Activated CD8-positive, alpha-beta T cell treated with anti-CD3 and anti-CD28 coated beads, Interleukin-2, amount 10 ng/mL, durations not matched to agents 7 days and 5 days (primary cell): ENCODE data around the gene CD36. TPM values are rescaled to one million over a fixed set of nuclear protein-coding genes. Genes with fewer than 3 reads are reported as not detected.

Experiments
- ATAC-seq: fragments of 150-1000 bp; cut with Tn5 transposase; one replicate; pipeline ENCODE4 v1.10.0; 2021; ENCODE audit warnings: moderate library complexity
- CTCF ChIA-PET: fragments of 350-600 bp; sonication (Branson Sonifier 250); formaldehyde crosslinking; loops from one replicate; lab custom pipeline; 2021; ENCODE audit warnings: antibody characterized with exemption; lab: Charles Lee
- POLR2A ChIA-PET: fragments of 350-600 bp; sonication (Branson Sonifier 250); formaldehyde crosslinking; loops from one replicate; lab custom pipeline; 2021; ENCODE audit warnings: antibody characterized with exemption; lab: Charles Lee
- DNase-seq: peaks from one replicate; pipeline ENCODE4 v3.0.0-alpha.2; 2020
- H3K27ac Mint-ChIP-seq: one replicate; pipeline ENCODE4 v1.8.0; 2021; ENCODE audit warnings: mild to moderate bottlenecking, mixed read lengths
- H3K27me3 Mint-ChIP-seq: one replicate; pipeline ENCODE4 v1.8.0; 2021; ENCODE audit warnings: low read depth, mixed read lengths
- H3K36me3 Mint-ChIP-seq: one replicate; pipeline ENCODE4 v1.8.0; 2021; ENCODE audit warnings: low read depth, mixed read lengths
- H3K4me1 Mint-ChIP-seq: one replicate; pipeline ENCODE4 v1.8.0; 2021; ENCODE audit warnings: low read depth, mixed read lengths
- H3K4me3 Mint-ChIP-seq: one replicate; pipeline ENCODE4 v1.8.0; 2021; ENCODE audit warnings: mild to moderate bottlenecking, mixed read lengths
- H3K9me3 Mint-ChIP-seq: one replicate; pipeline ENCODE4 v1.8.0; 2022; ENCODE audit warnings: mixed read lengths; ENCODE audit not compliant: insufficient read depth
- total RNA-seq, 2 experiments: library from RNA; stranded (reverse); gene quantifications; one replicate each; pipeline ENCODE4 v1.2.3, GENCODE V29; 2021

Gene CD36
- total RNA-seq, 2 experiments from 2014 or later: not detected

DNA sequence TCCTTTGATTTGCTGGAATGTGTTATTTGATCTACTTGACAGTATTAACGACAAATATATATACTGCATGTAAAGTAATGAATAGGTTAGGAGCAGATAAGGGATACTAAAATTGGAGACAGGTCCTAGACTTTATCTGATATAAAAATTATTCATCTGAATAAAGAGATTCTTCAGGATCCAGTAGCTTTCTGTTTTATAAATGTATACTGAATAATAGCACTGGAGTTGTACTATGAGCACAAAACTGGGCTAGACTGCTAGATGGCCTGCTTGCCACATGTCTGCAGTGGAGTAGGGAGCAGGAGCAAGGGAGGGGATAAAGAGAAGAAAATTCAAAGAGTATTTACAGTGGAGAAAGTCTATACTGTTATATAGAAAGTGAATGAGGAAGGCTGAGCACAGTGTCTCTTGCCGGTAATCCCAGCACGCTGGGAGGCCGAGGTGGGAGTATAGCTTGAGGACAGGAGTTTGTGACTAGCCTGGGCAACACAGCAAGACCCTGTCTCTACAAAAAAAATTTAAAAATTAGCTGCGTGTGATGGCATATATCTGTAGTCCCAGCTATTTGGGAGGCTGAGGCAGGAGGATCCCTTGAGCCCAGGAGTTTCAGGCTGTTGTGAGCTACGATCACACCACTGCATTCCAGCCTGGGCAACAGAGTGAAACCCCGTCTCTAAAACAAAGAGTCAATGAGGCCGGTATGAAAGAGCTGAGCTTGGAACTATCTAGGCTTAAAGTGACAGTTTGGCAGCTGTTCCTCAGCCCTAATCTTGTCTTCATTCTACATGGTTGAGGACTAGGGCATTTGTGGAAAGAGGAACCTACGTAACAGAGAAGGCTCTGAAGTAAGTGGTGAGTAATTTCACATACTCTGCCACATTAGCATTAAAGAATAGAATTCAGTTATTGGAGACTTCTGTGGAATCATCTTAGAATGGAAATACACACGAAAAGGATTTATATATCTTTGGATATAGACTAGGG lies 41.8 kb downstream of the CD36 start:
- H3K27me3 Mint-ChIP-seq: no peaks in the 10 kb centered on the region
- ATAC-seq (no peak), DNase-seq (no peak)
- H3K4me3 Mint-ChIP-seq: no peak overlapping the region
- H3K27ac Mint-ChIP-seq: no peak overlapping the region
- POLR2A ChIA-PET: no interaction called here
- CTCF ChIA-PET: no interaction called here
- H3K4me1 Mint-ChIP-seq: no peaks in the 10 kb centered on the region
- H3K9me3 Mint-ChIP-seq: no peaks in the 10 kb centered on the region
- no peaks in the 10 kb centered on the region for H3K36me3 Mint-ChIP-seq

- Mint-ChIP-seq H3K4me3 (no peak overlapping the region), H3K36me3 (no peaks in the 10 kb centered on the region), H3K4me1 (no peaks in the 10 kb centered on the region), H3K27ac (no peak overlapping the region), H3K9me3 (no peaks in the 10 kb centered on the region), H3K27me3 (no peaks in the 10 kb centered on the region)
- CTCF ChIA-PET: interaction anchor here (0.9 kb wide), 1 partner anchor 23 kb away, joined by 3 read pairs; no protein-coding TSS in a partner anchor
- POLR2A ChIA-PET: no interaction called here
- DNase-seq (no peak), ATAC-seq (no peak)
Measured at GRCh38 chr7:80681272-80681885, 42.9 kb downstream of the CD36 start.

DNA sequence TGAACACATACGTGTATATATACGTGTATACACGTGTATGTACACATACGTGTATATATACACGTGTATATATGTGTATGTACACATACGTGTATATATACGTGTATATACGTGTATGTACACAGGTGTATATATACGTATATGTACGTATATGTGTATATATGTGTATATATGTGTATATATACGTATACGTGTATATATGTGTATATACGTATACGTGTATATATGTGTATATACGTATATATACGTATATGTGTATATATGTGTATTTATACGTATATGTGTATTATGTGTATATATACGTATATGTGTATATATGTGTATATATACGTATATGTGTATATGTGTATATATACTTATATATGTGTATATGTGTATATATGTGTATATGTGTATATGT lies 44.3 kb downstream of the CD36 start:
- no peak overlapping the region for H3K27ac Mint-ChIP-seq
- H3K27me3 Mint-ChIP-seq: no peaks in the 10 kb centered on the region
- CTCF ChIA-PET: no interaction called here
- POLR2A ChIA-PET: no interaction called here
- H3K36me3 Mint-ChIP-seq: no peaks in the 10 kb centered on the region
- no peak overlapping the region for H3K4me3 Mint-ChIP-seq
- ATAC-seq (no peak), DNase-seq (no peak)
- H3K4me1 Mint-ChIP-seq: no peaks in the 10 kb centered on the region
- H3K9me3 Mint-ChIP-seq: no peaks in the 10 kb centered on the region

GRCh38 chr7:80686576-80686975 lies 48.1 kb downstream of the CD36 start:
- Mint-ChIP-seq H3K27me3 (no peaks in the 10 kb centered on the region), H3K4me1 (no peaks in the 10 kb centered on the region), H3K36me3 (no peaks in the 10 kb centered on the region), H3K27ac (no peak overlapping the region), H3K4me3 (no peak overlapping the region), H3K9me3 (no peaks in the 10 kb centered on the region)
- ATAC-seq (no peak), DNase-seq (no peak)
- CTCF ChIA-PET: no interaction called here
- POLR2A ChIA-PET: no interaction called here

DNA sequence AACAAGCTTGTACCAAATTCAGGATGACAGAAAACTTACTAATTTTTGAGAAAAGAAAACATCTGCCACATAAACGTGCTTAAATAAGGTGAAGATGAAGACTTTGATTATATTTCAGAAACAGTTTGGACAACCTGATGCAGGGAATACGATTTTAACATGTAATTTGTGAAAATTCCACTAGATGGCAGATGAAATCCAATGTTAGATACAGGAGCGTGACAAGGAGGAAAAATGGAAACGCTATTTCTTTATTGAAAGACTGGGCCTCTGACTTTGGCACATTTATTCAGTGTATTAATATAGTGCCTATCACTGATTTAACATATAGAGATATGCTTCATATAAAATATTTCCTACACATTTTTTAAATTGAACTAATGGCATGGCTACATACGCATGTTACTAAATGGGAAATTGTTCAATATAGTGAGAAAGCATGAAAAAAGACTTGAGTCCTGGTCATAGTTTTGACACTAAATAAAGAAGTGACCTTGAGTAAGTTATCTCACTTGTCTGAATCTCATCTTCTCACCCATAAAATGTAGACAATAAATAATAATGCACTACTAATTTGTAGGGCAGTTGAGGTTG lies 60.7 kb downstream of the CD36 start:
- Mint-ChIP-seq H3K4me3 (no peak overlapping the region), H3K9me3 (no peaks in the 10 kb centered on the region), H3K36me3 (no peaks in the 10 kb centered on the region), H3K4me1 (no peaks in the 10 kb centered on the region), H3K27me3 (no peaks in the 10 kb centered on the region), H3K27ac (no peak overlapping the region)
- POLR2A ChIA-PET: no interaction called here
- no peak for DNase-seq
- ATAC-seq: no peak
- CTCF ChIA-PET: interaction anchor here (0.7 kb wide), 1 partner anchor 770 kb away, joined by 3 read pairs; no protein-coding TSS in a partner anchor

DNA sequence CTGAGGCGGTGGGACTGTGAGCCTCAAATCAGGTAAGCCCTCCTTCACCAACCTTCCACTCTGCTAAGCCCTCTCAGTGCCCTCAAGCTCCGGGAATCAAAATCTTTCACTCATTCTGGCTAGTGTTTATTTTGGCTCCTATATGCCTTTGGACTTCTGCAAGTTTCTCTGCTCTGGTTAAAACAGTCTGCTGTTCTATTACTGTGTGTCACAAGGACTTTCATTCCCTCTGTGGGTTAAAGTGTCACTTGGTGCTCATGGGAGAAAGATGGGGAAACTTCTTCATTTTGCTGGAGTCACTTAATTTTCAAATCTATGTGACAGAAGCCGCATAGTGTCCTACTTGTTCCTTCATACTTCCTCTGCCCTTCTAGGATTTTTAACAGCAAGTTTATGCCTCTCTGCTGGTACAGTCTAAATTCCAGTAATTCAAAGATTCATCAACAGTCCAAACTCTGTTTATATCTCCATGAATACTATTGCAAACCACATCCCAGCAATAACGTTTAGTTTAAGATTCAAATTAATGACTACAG lies 61.3 kb downstream of the CD36 start:
- no peaks in the 10 kb centered on the region for H3K36me3 Mint-ChIP-seq
- no peak overlapping the region for H3K27ac Mint-ChIP-seq
- H3K27me3 Mint-ChIP-seq: no peaks in the 10 kb centered on the region
- DNase-seq (no peak), ATAC-seq (no peak)
- ChIA-PET POLR2A (no interaction called here), CTCF (no interaction called here)
- H3K4me1 Mint-ChIP-seq: no peaks in the 10 kb centered on the region
- no peaks in the 10 kb centered on the region for H3K9me3 Mint-ChIP-seq
- no peak overlapping the region for H3K4me3 Mint-ChIP-seq

- CTCF ChIA-PET: no interaction called here
- H3K4me1 Mint-ChIP-seq: no peaks in the 10 kb centered on the region
- H3K27me3 Mint-ChIP-seq: no peaks in the 10 kb centered on the region
- H3K36me3 Mint-ChIP-seq: no peaks in the 10 kb centered on the region
- H3K9me3 Mint-ChIP-seq: no peaks in the 10 kb centered on the region
- no peak for ATAC-seq
- no peak overlapping the region for H3K27ac Mint-ChIP-seq
- POLR2A ChIA-PET: no interaction called here
- no peak for DNase-seq
- no peak overlapping the region for H3K4me3 Mint-ChIP-seq
Measured at GRCh38 chr7:80703272-80703671, 64.8 kb downstream of the CD36 start.

GRCh38 chr7:80705130-80705781 lies 66.8 kb downstream of the CD36 start:
- DNase-seq: no peak
- Mint-ChIP-seq H3K4me1 (no peaks in the 10 kb centered on the region), H3K27me3 (no peaks in the 10 kb centered on the region), H3K27ac (no peak overlapping the region), H3K9me3 (no peaks in the 10 kb centered on the region), H3K4me3 (no peak overlapping the region), H3K36me3 (no peaks in the 10 kb centered on the region)
- ChIA-PET CTCF (no interaction called here), POLR2A (no interaction called here)
- ATAC-seq: no peak

DNA sequence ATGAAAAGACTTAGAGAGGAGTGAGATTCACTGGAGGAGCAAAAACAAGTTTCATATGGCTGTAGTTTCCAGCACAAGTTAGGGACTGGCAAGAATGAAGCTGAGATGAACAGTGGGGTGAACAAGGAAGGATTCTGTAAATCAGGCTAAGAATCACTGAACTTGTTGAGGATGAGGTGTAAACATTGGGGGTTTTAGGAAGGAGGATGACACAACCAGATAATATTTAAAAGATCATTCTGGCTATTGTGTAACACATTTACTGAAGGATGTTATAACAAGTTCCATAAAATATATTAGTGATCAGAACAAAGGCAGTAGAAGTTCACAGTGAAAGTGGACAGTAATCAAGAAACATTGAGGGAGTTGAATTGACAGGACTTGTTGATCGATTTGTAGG lies 68.9 kb downstream of the CD36 start:
- ChIA-PET POLR2A (no interaction called here), CTCF (no interaction called here)
- no peak overlapping the region for H3K27ac Mint-ChIP-seq

GRCh38 chr7:80708123-80708522 lies 69.7 kb downstream of the CD36 start:
- Mint-ChIP-seq H3K36me3 (no peaks in the 10 kb centered on the region), H3K27ac (no peak overlapping the region), H3K27me3 (no peaks in the 10 kb centered on the region), H3K9me3 (no peaks in the 10 kb centered on the region), H3K4me3 (no peak overlapping the region), H3K4me1 (no peaks in the 10 kb centered on the region)
- ChIA-PET CTCF (no interaction called here), POLR2A (no interaction called here)
- DNase-seq (no peak), ATAC-seq (no peak)

More for the DNA sequence above, 68.9 kb downstream of the CD36 start:
- ATAC-seq (no peak), DNase-seq (no peak)
- H3K36me3 Mint-ChIP-seq: no peaks in the 10 kb centered on the region
- no peak overlapping the region for H3K4me3 Mint-ChIP-seq
- no peaks in the 10 kb centered on the region for H3K9me3 Mint-ChIP-seq
- no peaks in the 10 kb centered on the region for H3K27me3 Mint-ChIP-seq
- H3K4me1 Mint-ChIP-seq: no peaks in the 10 kb centered on the region

GRCh38 chr7:80711531-80711930 lies 73.1 kb downstream of the CD36 start:
- DNase-seq (no peak), ATAC-seq (no peak)
- no peaks in the 10 kb centered on the region for H3K4me1 Mint-ChIP-seq
- no peaks in the 10 kb centered on the region for H3K36me3 Mint-ChIP-seq
- ChIA-PET POLR2A (no interaction called here), CTCF (no interaction called here)
- no peaks in the 10 kb centered on the region for H3K9me3 Mint-ChIP-seq
- no peaks in the 10 kb centered on the region for H3K27me3 Mint-ChIP-seq
- no peak overlapping the region for H3K4me3 Mint-ChIP-seq
- H3K27ac Mint-ChIP-seq: no peak overlapping the region
